ENCODE results near the gene GDI2.

- TF ChIP-seq CTCF (IDR thresholded peaks at IDR 0.05) (no peak), EP300 (IDR thresholded peaks at IDR 0.05) (no peak), POLR2A (IDR thresholded peaks at IDR 0.05) (no peak)
These were observed 1.8 kb downstream of the GDI2 start for GRCh38 chr10:5811387-5811821.
